H1 (cell line): Measurements from ENCODE around the gene SKIC3. TPM values are rescaled to one million over a fixed set of nuclear protein-coding genes. Genes with fewer than 3 reads are reported as not detected.

ENCODE experiments used
- CTCF ChIA-PET: fragments of 300-600 bp; sonication (Branson Sonifier 250); formaldehyde crosslinking; loops from one replicate; lab custom pipeline; 2021; ENCODE audit not compliant: partially characterized antibody; lab: Charles Lee
- POLR2A ChIA-PET: fragments of 300-600 bp; sonication (Branson Sonifier 250); formaldehyde crosslinking; loops from one replicate; lab custom pipeline; 2021; ENCODE audit warnings: inconsistent platforms; ENCODE audit not compliant: partially characterized antibody; lab: Charles Lee
- DNase-seq, 2 experiments: peaks; one replicate each; pipeline versions ENCODE4 v3.0.0 to v3.0.0-alpha.2; 2010 to 2022; ENCODE audit warnings: low spot score in 2 of 2, low read depth in 1 of 2, mixed read lengths in 1 of 2
- FAIRE-seq: peaks from 2 replicates; lab custom pipeline; 2011; peaks lifted over from hg19 to GRCh38; lab: Jason Lieb, UNC
- H2AFZ ChIP-seq: 2 replicates; pipeline ENCODE4 v1.8.1; 2012; ENCODE audit warnings: low read length, inconsistent platforms
- H2AK5ac ChIP-seq: 2 replicates; pipeline ENCODE4 v1.6.1; 2013; ENCODE audit warnings: low read depth, low read length
- H2BK120ac ChIP-seq: replicated peaks from 2 replicates; pipeline ENCODE3; 2013; ENCODE audit warnings: low read depth, low read length, inconsistent platforms
- H2BK12ac ChIP-seq: 2 replicates; pipeline ENCODE4 v1.6.1; 2013; ENCODE audit warnings: low read depth, low read length
- H2BK15ac ChIP-seq: 2 replicates; pipeline ENCODE4 v1.6.1; 2013; ENCODE audit warnings: low read length
- H2BK20ac ChIP-seq: 2 replicates; pipeline ENCODE4 v1.6.1; 2013; ENCODE audit warnings: low read length
- H2BK5ac ChIP-seq: 2 replicates; pipeline ENCODE4 v1.6.1; 2013; ENCODE audit warnings: low read depth, low read length
- H3K14ac ChIP-seq: 2 replicates; pipeline ENCODE4 v1.6.1; 2013; ENCODE audit warnings: inconsistent platforms; ENCODE audit not compliant: insufficient read length
- H3K18ac ChIP-seq: 2 replicates; pipeline ENCODE4 v1.6.1; 2013; ENCODE audit warnings: low read length; ENCODE audit errors: extremely low read depth
- H3K23ac ChIP-seq: 2 replicates; pipeline ENCODE4 v1.6.1; 2013; ENCODE audit warnings: inconsistent platforms; ENCODE audit not compliant: insufficient read length
- H3K23me2 ChIP-seq: 2 replicates; pipeline ENCODE4 v1.6.1; 2013; ENCODE audit warnings: low read depth, low read length
- H3K27ac ChIP-seq: 2 replicates; pipeline ENCODE4 v1.6.1; 2011; ENCODE audit warnings: low read depth, low read length, inconsistent platforms
- H3K27me3 ChIP-seq, 4 experiments: replicated peaks in 1 of 4; 1 replicate in 1 of 4; 2 replicates in 3 of 4; pipeline versions ENCODE4 v1.6.1 to v1.8.1; 2011 to 2013; ENCODE audit warnings: low read length in 3 of 4, mild to moderate bottlenecking in 3 of 4, inconsistent platforms in 2 of 4, mixed read lengths in 2 of 4, moderate library complexity in 1 of 4; ENCODE audit not compliant: control insufficient read depth in 3 of 4, insufficient read depth in 3 of 4; ENCODE audit errors: extremely low read depth in 1 of 4
- H3K36me3 ChIP-seq, 4 experiments: 2 replicates each; pipeline versions ENCODE4 v1.6.1 to v1.8.1; 2011 to 2013; ENCODE audit warnings: mild to moderate bottlenecking in 4 of 4, low read length in 3 of 4, moderate library complexity in 2 of 4, control low read depth in 1 of 4, inconsistent platforms in 1 of 4; ENCODE audit not compliant: insufficient read depth in 4 of 4, control insufficient read depth in 2 of 4
- H3K4ac ChIP-seq: replicated peaks from 2 replicates; pipeline ENCODE3; 2013; ENCODE audit warnings: low read length, low read depth, mixed read lengths, inconsistent platforms; ENCODE audit not compliant: insufficient read length
- H3K4me1 ChIP-seq, 4 experiments: replicated peaks in 1 of 4; 1 replicate in 1 of 4; 2 replicates in 3 of 4; pipeline versions ENCODE4 v1.6.1 to v1.8.1; 2011 to 2013; ENCODE audit warnings: low read length in 3 of 4, inconsistent platforms in 2 of 4, mixed read lengths in 1 of 4; ENCODE audit not compliant: insufficient read depth in 4 of 4, control insufficient read depth in 3 of 4
- H3K4me2 ChIP-seq, 2 experiments: 2 replicates each; pipeline versions ENCODE4 v1.6.1 to v1.8.1; 2011 to 2013; ENCODE audit warnings: low read depth in 2 of 2, low read length in 2 of 2, control low read depth in 1 of 2, inconsistent platforms in 1 of 2, mild to moderate bottlenecking in 1 of 2; ENCODE audit not compliant: insufficient read depth in 1 of 2
- H3K4me3 ChIP-seq, 4 experiments: fragments of 200-600, 300-600 bp in 1 of 4; sonication (generic), shearing (Covaris generic), sonication (Bioruptor Twin) in 1 of 4; 2 replicates each; pipeline versions ENCODE4 v1.5.1 to v1.8.1; 2011 to 2016; ENCODE audit warnings: low read length in 4 of 4, low read depth in 3 of 4, control low read depth in 2 of 4, inconsistent platforms in 2 of 4, mild to moderate bottlenecking in 2 of 4, mixed read lengths in 1 of 4, moderate library complexity in 1 of 4; ENCODE audit not compliant: insufficient read depth in 2 of 4; ENCODE audit errors: extremely low read depth in 1 of 4
- H3K56ac ChIP-seq: replicated peaks from 2 replicates; pipeline ENCODE3; 2013; ENCODE audit warnings: low read depth, mild to moderate bottlenecking, mixed read lengths, low read length, inconsistent platforms; ENCODE audit not compliant: insufficient read length
- H3K79me1 ChIP-seq: 2 replicates; pipeline ENCODE4 v1.6.1; 2013; ENCODE audit warnings: low read depth, low read length, control low read depth
- H3K79me2 ChIP-seq, 2 experiments: 2 replicates each; pipeline versions ENCODE4 v1.6.1 to v1.8.1; 2012 to 2013; ENCODE audit warnings: low read length in 2 of 2, mild to moderate bottlenecking in 2 of 2, inconsistent platforms in 1 of 2; ENCODE audit not compliant: insufficient read depth in 2 of 2, control insufficient read depth in 1 of 2
- H3K9ac ChIP-seq, 4 experiments: replicated peaks in 1 of 4; 1 replicate in 1 of 4; 2 replicates in 3 of 4; pipeline versions ENCODE4 v1.6.1 to v1.8.1; 2011 to 2013; ENCODE audit warnings: low read depth in 3 of 4, low read length in 3 of 4, control low read depth in 2 of 4, mild to moderate bottlenecking in 2 of 4, moderate library complexity in 2 of 4, inconsistent platforms in 1 of 4; ENCODE audit errors: extremely low read depth in 1 of 4
- H3K9me3 ChIP-seq, 2 experiments: 2 replicates each; pipeline versions ENCODE4 v1.6.1 to v1.8.1; 2012 to 2013; ENCODE audit warnings: mild to moderate bottlenecking in 2 of 2, moderate library complexity in 2 of 2, control low read depth in 1 of 2, inconsistent platforms in 1 of 2, low read depth in 1 of 2, low read length in 1 of 2, mixed read lengths in 1 of 2; ENCODE audit not compliant: insufficient read depth in 2 of 2
- H4K20me1 ChIP-seq, 2 experiments: replicated peaks in 1 of 2; 2 replicates each; pipeline versions ENCODE3 to v1.8.1; 2011 to 2013; ENCODE audit warnings: inconsistent platforms in 2 of 2, low read length in 2 of 2, mild to moderate bottlenecking in 1 of 2; ENCODE audit not compliant: insufficient read depth in 2 of 2, control insufficient read depth in 1 of 2
- H4K5ac ChIP-seq: 2 replicates; pipeline ENCODE4 v1.6.1; 2013; ENCODE audit warnings: low read length, low read depth, mixed read lengths, inconsistent platforms; ENCODE audit not compliant: insufficient read length
- H4K8ac ChIP-seq: 2 replicates; pipeline ENCODE4 v1.8.0; 2013; ENCODE audit warnings: mild to moderate bottlenecking, moderate library complexity, low read length, inconsistent platforms; ENCODE audit not compliant: insufficient read depth; ENCODE audit errors: extremely low read depth
- H4K91ac ChIP-seq: replicated peaks from 2 replicates; pipeline ENCODE3; 2013; ENCODE audit warnings: low read length, mixed read lengths, inconsistent platforms; ENCODE audit not compliant: insufficient read length
- ATF3 ChIP-seq: IDR thresholded peaks from 2 replicates; pipeline ENCODE4 v1.6.1; 2011; ENCODE audit warnings: low read depth, mild to moderate bottlenecking, low read length; ENCODE audit not compliant: insufficient read depth
- CBX5 ChIP-seq: fragments of 300-800, 300-1000 bp; sonication (generic); IDR thresholded peaks from 2 replicates; pipeline ENCODE4 v1.7.1; 2016; ENCODE audit warnings: antibody characterized with exemption, low read length, low read depth
- CBX8 ChIP-seq: fragments of 300-800, 300-1000 bp; sonication (generic); IDR thresholded peaks from 2 replicates; pipeline ENCODE4 v1.7.1; 2016; ENCODE audit warnings: low read depth, low read length, borderline replicate concordance
- CHD2 ChIP-seq: IDR thresholded peaks from 2 replicates; pipeline ENCODE4 v1.6.1; 2012; ENCODE audit warnings: low read length, improper control_type of control experiment
- HDAC2 ChIP-seq, 2 experiments: fragments of 300-600 bp in 1 of 2; sonication (generic) in 1 of 2; IDR thresholded peaks; 2 replicates each; pipeline ENCODE4 v1.6.1; 2011 to 2012; ENCODE audit warnings: low read depth in 2 of 2, low read length in 2 of 2, mild to moderate bottlenecking in 2 of 2, moderate library complexity in 2 of 2, borderline replicate concordance in 1 of 2, inconsistent platforms in 1 of 2
- PHF8 ChIP-seq: fragments of 200-600 bp; sonication (generic); conservative IDR thresholded peaks from 2 replicates; pipeline ENCODE4 v1.7.1; 2012; ENCODE audit warnings: low read depth, mild to moderate bottlenecking, inconsistent platforms, low read length, moderate library complexity
- RBBP5 ChIP-seq: IDR thresholded peaks from 2 replicates; pipeline ENCODE4 v1.7.1; 2012; ENCODE audit warnings: low read depth, mild to moderate bottlenecking, inconsistent platforms, low read length, moderate library complexity, borderline replicate concordance
- SAP30 ChIP-seq: fragments of 300-600 bp; sonication (generic); IDR thresholded peaks from 2 replicates; pipeline ENCODE4 v1.7.1; 2012; ENCODE audit warnings: low read length, moderate library complexity, mild to moderate bottlenecking, inconsistent platforms; ENCODE audit not compliant: insufficient read depth, insufficient replicate concordance
- SIN3A ChIP-seq, 2 experiments: IDR thresholded peaks in 1 of 2; conservative IDR thresholded peaks in 1 of 2; 2 replicates each; pipeline ENCODE4 v1.6.1; 2011 to 2012; ENCODE audit warnings: low read length in 2 of 2, improper control_type of control experiment in 1 of 2, low read depth in 1 of 2, mild to moderate bottlenecking in 1 of 2
- SRF ChIP-seq: IDR thresholded peaks from 2 replicates; pipeline ENCODE4 v1.6.1; 2011; ENCODE audit warnings: mild to moderate bottlenecking, low read depth, low read length, moderate library complexity
- SUZ12 ChIP-seq: fragments of 200-600 bp; sonication (generic); IDR thresholded peaks from 2 replicates; pipeline ENCODE4 v1.6.1; 2012; ENCODE audit warnings: mild to moderate bottlenecking, inconsistent platforms, low read length, moderate library complexity, mixed read lengths
- TBP ChIP-seq: IDR thresholded peaks from 2 replicates; pipeline ENCODE4 v1.6.1; 2011; ENCODE audit warnings: low read depth, low read length, improper control_type of control experiment
- ZNF274 ChIP-seq: IDR thresholded peaks from 2 replicates; pipeline ENCODE4 v1.7.0; 2012; ENCODE audit warnings: low read length, borderline replicate concordance; ENCODE audit errors: extremely low read depth
- WGBS, 2 experiments: shearing (Covaris generic) in 1 of 2; methylation state at CpG; one replicate each; pipeline versions ENCODE4 v1.1.6 to v1.1.7; 2013 to 2015; ENCODE audit warnings: low lambda C conversion rate in 2 of 2, mixed read lengths in 2 of 2, inconsistent platforms in 1 of 2, low coverage in 1 of 2, missing lambda C conversion rate in 1 of 2; ENCODE audit not compliant: insufficient replicate concordance in 2 of 2, insufficient coverage in 1 of 2, insufficient read length in 1 of 2; ENCODE audit errors: extremely low coverage in 1 of 2, missing lambda C conversion rate in 1 of 2; 5-methylcytosine and 5-hydroxymethylcytosine counted together
- polyA plus RNA-seq, 7 experiments: library from polyadenylated mRNA; depleted of rRNA in 3 of 7; stranded (reverse) in 5 of 7; unstranded in 2 of 7; fragments of >200 nt in 5 of 7; fragments of 200-250 nt in 2 of 7; gene quantifications; 1 replicate in 5 of 7; 2 replicates in 1 of 7; 4 replicates in 1 of 7; pipeline versions ENCODE4 v1.2.1 to v1.2.3, GENCODE V29; 2011 to 2013; ENCODE audit warnings: missing spikeins in 2 of 7, mixed read lengths in 2 of 7
- total RNA-seq: library from RNA; stranded (reverse); fragmentation: NEBNext Ultra II Directional; extraction: Animal tissue kit (Norgen Biotek cat#: 25700); gene quantifications from 2 replicates; pipeline ENCODE4 v1.2.1, GENCODE V29; 2021

Gene SKIC3
- total and polyA plus RNA-seq, 2 of the 8 experiments (the other 6 are each of a cell fraction or from before 2014, with no cell fraction given): 13.7 to 53.7 TPM

- Histone ChIP-seq H2BK12ac (no peak overlapping the region), H3K27me3 (peaks cover 0 to 1% (median 0%) of the 10 kb centered on the region in 4 experiments; a peak in 1 of 7 replicates), H3K18ac (no peak overlapping the region), H4K91ac (no peak overlapping the region), H3K36me3 (peaks cover 0 to 51% (median 11%) of the 10 kb centered on the region in 4 experiments; a peak in 6 of 8 replicates), H4K8ac (no peak overlapping the region), H3K4me3 (no peak overlapping the region), H2BK120ac (no peak overlapping the region), H3K14ac (no peak overlapping the region), H3K4ac (no peak overlapping the region), H4K5ac (no peak overlapping the region), H2BK5ac (no peak overlapping the region), H3K23me2 (no peaks in the 10 kb centered on the region; the same call in 1 of the 2 replicates), H3K79me2 (no peaks in the 10 kb centered on the region), H3K56ac (no peak overlapping the region), H2AK5ac (no peak overlapping the region), H2AFZ (no peak overlapping the region), H3K79me1 (no peaks in the 10 kb centered on the region), H4K20me1 (no peaks in the 10 kb centered on the region), H3K27ac (no peak overlapping the region), H2BK15ac (no peak overlapping the region), H3K23ac (no peak overlapping the region), H3K9ac (no peak overlapping the region), H2BK20ac (no peak overlapping the region), H3K4me1 (no peaks in the 10 kb centered on the region), H3K4me2 (no peak overlapping the region), H3K9me3 (no peaks in the 10 kb centered on the region)
- FAIRE-seq (no peak), DNase-seq (no peak)
- 91% methylated on average over 1 of the region's 1 CpG; no CpG with 5 or more reads in 1 of the 2 experiments for WGBS, 2 experiments
- POLR2A ChIA-PET: no interaction called here
- CTCF ChIA-PET: no interaction called here
- TF ChIP-seq SRF: no peak
- TF ChIP-seq RBBP5: no peak
- no peak for TF ChIP-seq SUZ12
- no peak for TF ChIP-seq ZNF274
- no peak for TF ChIP-seq TBP
- TF ChIP-seq ATF3: no peak
- no peak for TF ChIP-seq SIN3A (conservative IDR thresholded peaks at IDR 0.05 in 1 of 2, IDR thresholded peaks at IDR 0.05 in 1 of 2; ENCODE audit: low read depth in 1 of 2, low read length in 2 of 2)
- no peak for TF ChIP-seq SAP30
- no peak for TF ChIP-seq CBX8
- TF ChIP-seq PHF8: no peak
- TF ChIP-seq CBX5: no peak
- TF ChIP-seq HDAC2 (IDR thresholded peaks at IDR 0.05; ENCODE audit: borderline replicate concordance in 1 of 2, low read depth in 2 of 2, low read length in 2 of 2): no peak
- TF ChIP-seq CHD2: no peak
Measured at GRCh38 chr5:95511606-95512005, 43.2 kb downstream of the SKIC3 start.
